Lower leg skin (tissue), 4 donors: ENCODE measurements around the gene COPA. TPM values are rescaled to one million over a fixed set of nuclear protein-coding genes. Genes with fewer than 3 reads are reported as not detected.

Experiments used
- DNase-seq, 2 donors: peaks; one replicate each; pipeline ENCODE4 v3.0.0-alpha.2; 2019; ENCODE audit warnings: low spot score in 2 of 2
- H3K4me3 ChIP-seq: fragments of 200-600 bp; sonication (generic); 2 replicates; pipeline ENCODE4 v1.5.1; 2017; ENCODE audit warnings: mild to moderate bottlenecking, low read depth; ENCODE audit not compliant: poor library complexity, severe bottlenecking
- CTCF ChIP-seq, 3 donors: fragments of 450-650 bp; IDR thresholded peaks; one replicate each; pipeline ENCODE4 v1.5.1; 2016; ENCODE audit warnings: antibody characterized with exemption in 3 of 3, mild to moderate bottlenecking in 3 of 3, moderate library complexity in 2 of 3
- POLR2A ChIP-seq, 2 donors: fragments of 450-650 bp; IDR thresholded peaks; one replicate each; pipeline ENCODE4 v1.6.1; 2016 to 2017; ENCODE audit warnings: antibody characterized with exemption in 2 of 2, mild to moderate bottlenecking in 1 of 2, moderate library complexity in 1 of 2
- WGBS, 2 donors: methylation state at CpG; one replicate each; pipeline ENCODE4 v1.1.5; 2018; 5-methylcytosine and 5-hydroxymethylcytosine counted together
- intact Hi-C: fragments of 100-400 bp; cut with DNase I; formaldehyde crosslinking; loops from one replicate; pipeline ENCODE4 v1.15.0; 2023; ENCODE audit warnings: low total_unique reads
- total RNA-seq, 4 donors: library from RNA; depleted of rRNA; stranded (reverse); fragments of >200 nt; gene quantifications; one replicate each; pipeline ENCODE4 v1.1.0, GENCODE V29; 2016

The COPA gene
- total RNA-seq, 4 donors from 2014 or later: 72.3 to 93.6 (median 80.2) TPM

- WGBS, 2 donors: 92 to 93% methylated on average over 5 of the region's 5 CpGs
- intact Hi-C loops: no loop called here
These were observed 16.6 kb downstream of the COPA start for GRCh38 chr1:160326418-160326817.

GRCh38 chr1:160325252-160325651, 17.8 kb downstream of the COPA start:
- intact Hi-C loops: no loop called here
- no peak for DNase-seq
- 94 to 96% methylated on average over 4 of the region's 4 CpGs for WGBS, 2 donors

More at GRCh38 chr1:160326418-160326817, 16.6 kb downstream of the COPA start:
- no peak overlapping the region for H3K4me3 ChIP-seq
- TF ChIP-seq POLR2A (IDR thresholded peaks at IDR 0.05) (no peak), CTCF (IDR thresholded peaks at IDR 0.05) (no peak)
- no peak for DNase-seq

GRCh38 chr1:160322831-160323230, 20.2 kb downstream of the COPA start:
- H3K4me3 ChIP-seq: no peak overlapping the region
- no peak for TF ChIP-seq CTCF (IDR thresholded peaks at IDR 0.05)
- no peak for TF ChIP-seq POLR2A (IDR thresholded peaks at IDR 0.05)
- intact Hi-C loops: no loop called here
- 95% methylated on average over 6 of the region's 6 CpGs for WGBS, 2 donors
- no peak for DNase-seq

More at GRCh38 chr1:160325252-160325651, 17.8 kb downstream of the COPA start:
- H3K4me3 ChIP-seq: no peak overlapping the region
- TF ChIP-seq CTCF (IDR thresholded peaks at IDR 0.05) (no peak), POLR2A (IDR thresholded peaks at IDR 0.05) (no peak)

GRCh38 chr1:160315359-160315758, 27.7 kb downstream of the COPA start:
- H3K4me3 ChIP-seq: no peak overlapping the region
- intact Hi-C loops: no loop called here
- WGBS, 2 donors: 75 to 85% methylated on average over 2 of the region's 2 CpGs
- no peak for DNase-seq
- TF ChIP-seq POLR2A (IDR thresholded peaks at IDR 0.05) (no peak), CTCF (IDR thresholded peaks at IDR 0.05) (no peak)

- no peak for DNase-seq
- WGBS, 2 donors: 54 to 81% methylated on average over 1 of the region's 1 CpG
- TF ChIP-seq CTCF (IDR thresholded peaks at IDR 0.05): no peak
- no peak for TF ChIP-seq POLR2A (IDR thresholded peaks at IDR 0.05)
- H3K4me3 ChIP-seq: no peak overlapping the region
- intact Hi-C loops: no loop called here
These were observed 33.5 kb downstream of the COPA start for GRCh38 chr1:160309571-160309970.

- intact Hi-C loops: no loop called here
- TF ChIP-seq POLR2A (IDR thresholded peaks at IDR 0.05) (no peak), CTCF (IDR thresholded peaks at IDR 0.05) (no peak)
- no peak overlapping the region for H3K4me3 ChIP-seq
- DNase-seq: no peak
These were observed 33.9 kb downstream of the COPA start for GRCh38 chr1:160309185-160309557.
